Prostate gland (tissue), 2 donors: ENCODE results near the gene LGR6. TPM values are rescaled to one million over a fixed set of nuclear protein-coding genes. Genes with fewer than 3 reads are reported as not detected.

Experiments used
- DNase-seq: peaks from one replicate; pipeline ENCODE4 v3.0.0-alpha.2; 2019; ENCODE audit warnings: low spot score
- H3K27ac ChIP-seq, 2 donors: fragments of 200-600 bp; sonication (generic); 2 replicates each; pipeline ENCODE4 v1.5.1; 2017 to 2019
- H3K27me3 ChIP-seq: fragments of 200-600 bp; sonication (generic); replicated peaks from 2 replicates; pipeline ENCODE4 v1.5.1; 2019; ENCODE audit not compliant: insufficient read depth
- H3K36me3 ChIP-seq, 2 donors: fragments of 200-600 bp; sonication (generic); 1 replicate in 1 of 2; 2 replicates in 1 of 2; pipeline versions ENCODE4 v1.5.1 to v1.8.1; 2017 to 2019
- H3K4me1 ChIP-seq: fragments of 200-600 bp; sonication (generic); replicated peaks from 2 replicates; pipeline ENCODE4 v1.5.1; 2019
- H3K4me3 ChIP-seq, 2 donors: fragments of 200-600 bp; sonication (generic); 2 replicates each; pipeline ENCODE4 v1.5.1; 2017 to 2019
- H3K9me3 ChIP-seq: fragments of 200-600 bp; sonication (generic); 2 replicates; pipeline ENCODE4 v1.5.1; 2017
- POLR2A ChIP-seq: fragments of 450-650 bp; IDR thresholded peaks from one replicate; pipeline ENCODE4 v1.6.1; 2016; ENCODE audit warnings: antibody characterized with exemption, mild to moderate bottlenecking
- POLR2AphosphoS5 ChIP-seq: sonication (generic); formaldehyde crosslinking; IDR thresholded peaks from one replicate; pipeline ENCODE4 v1.6.1; 2017; ENCODE audit warnings: antibody characterized with exemption
- WGBS: methylation state at CpG from one replicate; pipeline ENCODE4 v1.1.5; 2018; 5-methylcytosine and 5-hydroxymethylcytosine counted together
- intact Hi-C: fragments of 100-400 bp; cut with DNase I; formaldehyde crosslinking; loops from one replicate; pipeline ENCODE4 v1.14.2; 2022
- total RNA-seq, 2 donors: library from RNA; depleted of rRNA; stranded (reverse); fragments of >200 nt; gene quantifications; one replicate each; pipeline ENCODE4 v1.1.0, GENCODE V29; 2016
- TF ChIP-seq, protein P1 (sequence below), 4 experiments: fragments of 200-600 bp in 2 of 4; fragments of 450-650 bp in 2 of 4; sonication (generic) in 2 of 4; IDR thresholded peaks; 1 replicate in 3 of 4; 2 replicates in 1 of 4; pipeline ENCODE4 v1.5.1; 2016 to 2019; ENCODE audit warnings: antibody characterized with exemption in 4 of 4, mild to moderate bottlenecking in 2 of 4, moderate library complexity in 2 of 4

Gene LGR6
- total RNA-seq, 2 donors from 2014 or later = 8.0 to 25.6 TPM

DNA sequence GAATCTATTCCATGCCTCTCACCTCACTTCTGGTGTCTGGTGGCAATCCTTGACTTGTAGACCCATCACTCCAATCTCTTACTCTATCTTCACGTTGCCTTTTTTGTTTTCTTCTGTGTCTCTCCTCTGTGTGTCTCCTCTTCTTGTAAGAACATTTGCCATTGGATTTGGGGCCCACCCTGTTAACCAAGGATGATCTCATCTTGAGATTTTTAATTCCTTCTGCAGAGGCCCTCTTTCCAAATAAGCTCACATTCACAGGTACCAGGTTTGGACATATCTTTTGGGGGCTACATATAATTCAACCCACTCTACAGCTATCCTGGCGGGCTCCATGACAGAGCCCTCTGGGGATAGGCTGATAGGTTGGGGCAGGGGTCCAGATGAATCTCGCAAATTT lies 92.3 kb downstream of the LGR6 start:
- H3K9me3 ChIP-seq = no peaks in the 10 kb centered on the region
- H3K4me1 ChIP-seq = no peaks in the 10 kb centered on the region
- TF ChIP-seq POLR2A (no peak), POLR2AphosphoS5 (no peak)
- TF ChIP-seq, protein P1, sequence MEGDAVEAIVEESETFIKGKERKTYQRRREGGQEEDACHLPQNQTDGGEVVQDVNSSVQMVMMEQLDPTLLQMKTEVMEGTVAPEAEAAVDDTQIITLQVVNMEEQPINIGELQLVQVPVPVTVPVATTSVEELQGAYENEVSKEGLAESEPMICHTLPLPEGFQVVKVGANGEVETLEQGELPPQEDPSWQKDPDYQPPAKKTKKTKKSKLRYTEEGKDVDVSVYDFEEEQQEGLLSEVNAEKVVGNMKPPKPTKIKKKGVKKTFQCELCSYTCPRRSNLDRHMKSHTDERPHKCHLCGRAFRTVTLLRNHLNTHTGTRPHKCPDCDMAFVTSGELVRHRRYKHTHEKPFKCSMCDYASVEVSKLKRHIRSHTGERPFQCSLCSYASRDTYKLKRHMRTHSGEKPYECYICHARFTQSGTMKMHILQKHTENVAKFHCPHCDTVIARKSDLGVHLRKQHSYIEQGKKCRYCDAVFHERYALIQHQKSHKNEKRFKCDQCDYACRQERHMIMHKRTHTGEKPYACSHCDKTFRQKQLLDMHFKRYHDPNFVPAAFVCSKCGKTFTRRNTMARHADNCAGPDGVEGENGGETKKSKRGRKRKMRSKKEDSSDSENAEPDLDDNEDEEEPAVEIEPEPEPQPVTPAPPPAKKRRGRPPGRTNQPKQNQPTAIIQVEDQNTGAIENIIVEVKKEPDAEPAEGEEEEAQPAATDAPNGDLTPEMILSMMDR (IDR thresholded peaks at IDR 0.05) = no peak
- no peaks in the 10 kb centered on the region for H3K27me3 ChIP-seq
- no peaks in the 10 kb centered on the region for H3K36me3 ChIP-seq
- H3K27ac ChIP-seq = no peak overlapping the region
- no peak overlapping the region for H3K4me3 ChIP-seq
- DNase-seq = no peak
- intact Hi-C loops = no loop called here
- 94% methylated on average over 3 of the region's 3 CpGs for WGBS

DNA sequence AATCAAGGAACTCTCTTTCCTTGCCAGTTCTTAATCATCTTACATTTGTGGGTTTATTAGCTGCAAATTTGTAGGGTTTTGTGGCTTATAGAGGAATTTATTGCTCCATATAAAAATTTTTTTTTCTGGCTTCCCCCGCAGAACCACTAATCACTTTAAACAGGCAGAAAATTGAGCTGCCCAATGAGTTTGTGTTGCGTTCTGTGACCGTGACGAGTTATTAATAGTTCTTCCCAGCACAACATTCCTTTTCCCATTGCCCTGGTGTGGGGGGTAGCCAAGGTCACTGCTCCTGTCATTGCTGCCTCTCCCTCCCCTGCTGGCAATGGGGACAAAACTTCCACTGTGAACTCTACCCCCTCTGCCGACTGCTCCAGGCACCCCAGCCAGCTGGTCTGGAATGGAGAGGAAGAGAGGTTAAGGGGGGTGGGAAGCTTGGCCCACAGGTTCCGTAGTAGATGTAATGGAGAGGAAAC lies 93.1 kb downstream of the LGR6 start:
- Histone ChIP-seq H3K4me3 (no peak overlapping the region), H3K9me3 (no peaks in the 10 kb centered on the region), H3K27ac (no peak overlapping the region), H3K4me1 (no peaks in the 10 kb centered on the region), H3K36me3 (no peaks in the 10 kb centered on the region), H3K27me3 (no peaks in the 10 kb centered on the region)
- intact Hi-C loops = no loop called here
- 13% methylated on average over 6 of the region's 6 CpGs for WGBS
- no peak for TF ChIP-seq POLR2A
- TF ChIP-seq, protein P1 (IDR thresholded peaks at IDR 0.05) = peak in 1 of 4 experiments; percentile 7
- no peak for DNase-seq

DNA sequence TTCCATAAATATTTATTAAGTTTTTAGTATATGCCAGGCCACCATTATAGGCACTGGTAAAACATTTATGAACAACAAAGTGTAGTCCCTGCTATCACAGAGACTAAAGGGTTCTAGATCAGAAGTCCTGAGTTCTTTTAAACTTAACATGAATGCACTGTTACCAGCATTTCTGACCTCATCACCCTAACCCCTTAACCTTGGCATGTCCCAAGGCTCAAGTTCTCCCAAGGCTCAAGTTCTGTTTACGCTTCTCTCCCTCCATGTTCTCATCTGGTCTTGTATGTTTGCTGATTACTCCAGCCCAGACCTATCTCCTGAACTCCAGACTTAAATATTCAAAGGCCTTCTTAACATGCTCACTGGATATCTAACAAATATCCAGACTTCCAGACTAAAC lies 93.6 kb downstream of the LGR6 start:
- Histone ChIP-seq H3K4me1 (no peaks in the 10 kb centered on the region), H3K27me3 (no peaks in the 10 kb centered on the region), H3K4me3 (no peak overlapping the region), H3K36me3 (no peaks in the 10 kb centered on the region), H3K27ac (no peak overlapping the region), H3K9me3 (no peaks in the 10 kb centered on the region)
- no peak for DNase-seq
- intact Hi-C loops = no loop called here
- no peak for TF ChIP-seq POLR2A
- TF ChIP-seq, protein P1 (IDR thresholded peaks at IDR 0.05) = no peak
- TF ChIP-seq POLR2AphosphoS5 = no peak
- 96% methylated on average over 1 of the region's 1 CpG for WGBS

DNA sequence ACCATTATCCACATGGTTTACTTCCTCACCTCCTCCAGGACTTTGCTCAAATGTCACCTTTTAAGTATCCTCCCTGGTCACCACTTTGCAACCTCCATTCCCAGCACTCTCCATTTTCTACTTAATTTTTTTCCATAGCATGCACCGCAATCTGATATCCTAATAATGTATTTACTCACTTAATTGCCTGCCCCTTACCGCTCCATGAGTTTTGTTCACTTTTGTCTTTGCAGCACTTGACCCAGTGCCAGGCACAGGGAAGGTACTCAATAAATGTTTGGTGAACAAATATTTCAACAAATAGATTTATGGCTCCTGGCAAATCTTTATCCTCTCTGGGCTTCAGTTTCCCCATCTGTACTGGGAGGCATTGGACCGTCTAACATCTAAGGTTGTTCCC lies 94.6 kb downstream of the LGR6 start:
- TF ChIP-seq POLR2AphosphoS5 (no peak), POLR2A (no peak)
- TF ChIP-seq, protein P1 (IDR thresholded peaks at IDR 0.05) = no peak
- Histone ChIP-seq H3K9me3 (no peaks in the 10 kb centered on the region), H3K36me3 (no peaks in the 10 kb centered on the region), H3K27me3 (no peaks in the 10 kb centered on the region), H3K4me3 (no peak overlapping the region), H3K4me1 (no peaks in the 10 kb centered on the region), H3K27ac (no peak overlapping the region)
- WGBS = 50% methylated on average over 3 of the region's 3 CpGs
- no peak for DNase-seq
- intact Hi-C loops = no loop called here

DNA sequence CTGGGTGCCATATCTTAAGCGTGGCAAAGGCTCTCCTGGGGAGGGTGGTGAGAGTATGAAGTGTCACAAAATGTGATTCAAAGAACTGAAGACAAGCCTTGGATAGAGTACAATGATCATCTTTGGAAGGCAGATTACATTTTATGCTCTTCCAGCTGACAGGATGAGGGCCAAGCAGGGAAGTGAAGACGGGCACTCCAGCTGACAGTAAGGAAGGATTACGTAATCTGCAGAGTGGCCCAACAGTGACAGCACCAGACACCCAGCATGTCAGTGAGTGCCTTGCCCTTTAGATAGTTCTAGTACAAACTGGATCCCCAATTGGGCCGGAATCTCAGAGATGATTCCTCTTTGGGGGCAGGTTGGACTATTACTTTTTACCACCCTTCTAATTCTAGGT lies 95.4 kb downstream of the LGR6 start:
- Histone ChIP-seq H3K27me3 (no peaks in the 10 kb centered on the region), H3K4me3 (no peak overlapping the region), H3K4me1 (no peaks in the 10 kb centered on the region), H3K27ac (no peak overlapping the region), H3K9me3 (no peaks in the 10 kb centered on the region), H3K36me3 (no peaks in the 10 kb centered on the region)
- 72% methylated on average over 4 of the region's 4 CpGs for WGBS
- DNase-seq = no peak
- intact Hi-C loops = no loop called here
- TF ChIP-seq POLR2AphosphoS5 = no peak
- TF ChIP-seq POLR2A = no peak
- TF ChIP-seq, protein P1 (IDR thresholded peaks at IDR 0.05) = no peak
